ENCODE measurements around the gene UBFD1.
A peak's percentile ranks its signal among the peaks of the same experiment; 100 is the strongest.
"Not testable (repeated sequence)": the region's sequence is repeated elsewhere in the genome, so short reads cannot be mapped to it uniquely, and the experiment has no call there.

Gene UBFD1

GRCh38 chr16:23556881-23557778 lies at the start of gene UBFD1, which contains the start of gene EARS2:
UBFD1 (plus strand) TSS chr16:23557727; CDS start chr16:23557743, 16 bp downstream.
EARS2 (minus strand) TSS chr16:23557350; CDS start chr16:23557343, 7 bp downstream.
- peak; percentile 97 for DNase-seq (ENCODE audit: low spot score)

GRCh38 chr16:23508589-23509440 lies 48.7 kb upstream of the UBFD1 start:
- no peak for DNase-seq (ENCODE audit: low spot score)

GRCh38 chr16:23509441-23509754 lies 48.1 kb upstream of the UBFD1 start:
- no peak for DNase-seq (ENCODE audit: low spot score)

- peak; percentile 25 for DNase-seq (ENCODE audit: low spot score)
Observed at GRCh38 chr16:23509782-23510163, 47.8 kb upstream of the UBFD1 start.

DNA sequence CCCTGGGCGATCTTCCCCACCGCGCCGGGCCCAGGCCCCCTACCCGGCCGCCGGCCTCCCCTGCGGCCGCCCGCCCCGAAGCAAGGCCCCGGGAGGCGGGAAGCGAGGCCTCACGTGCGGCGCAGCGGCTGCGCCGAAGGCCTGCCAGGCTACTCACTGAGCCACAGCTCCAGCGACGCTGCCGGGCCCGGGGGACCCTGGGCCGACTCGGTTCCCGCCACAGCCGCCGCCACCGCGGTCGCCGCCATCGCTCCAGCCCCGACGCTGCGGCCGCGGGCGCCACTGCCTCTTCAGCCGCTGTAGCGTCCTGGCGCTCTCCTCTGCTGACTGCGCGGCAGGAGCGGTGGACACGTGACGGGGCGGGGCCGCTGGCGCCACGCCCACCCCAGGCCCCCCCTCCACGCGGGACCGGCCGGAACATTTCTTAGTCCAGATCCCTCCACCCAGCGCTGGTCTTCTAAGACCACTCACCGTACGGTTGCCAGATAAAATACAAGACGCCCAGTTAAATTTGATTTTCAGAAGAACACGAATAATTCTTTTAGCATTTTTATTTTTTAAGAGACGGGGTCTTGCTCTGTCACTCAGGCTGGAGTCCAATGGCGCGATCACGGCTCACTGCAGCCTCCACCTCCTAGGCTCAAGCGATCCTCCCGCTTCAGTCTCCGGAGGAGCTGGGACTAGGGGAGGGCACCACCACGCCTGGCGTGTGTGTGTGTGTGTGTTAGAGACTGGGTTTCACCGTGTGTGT lies 47.2 kb upstream of the UBFD1 start, which contains the start of gene GGA2:
Gene GGA2 (minus strand): TSS at position 331 of the 751 bp plus-strand sequence. CDS start 83 bp downstream, at position 248.
- DNase-seq (ENCODE audit: low spot score) = peak; percentile 74

DNA sequence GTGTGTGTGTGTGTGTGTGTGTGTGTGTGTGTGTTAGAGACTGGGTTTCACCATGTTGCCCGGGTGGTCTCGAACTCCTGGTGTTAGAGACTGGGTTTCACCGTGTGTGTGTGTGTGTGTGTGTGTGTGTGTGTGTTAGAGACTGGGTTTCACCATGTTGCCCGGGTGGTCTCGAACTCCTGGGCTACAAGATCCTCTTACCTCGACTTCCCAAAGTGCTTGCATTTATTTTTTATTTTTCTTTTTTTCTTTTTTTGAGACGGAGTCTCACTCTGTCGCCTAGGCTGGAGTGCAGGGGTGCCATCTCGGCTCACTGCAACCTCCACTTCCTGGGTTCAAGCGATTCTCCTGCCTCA lies 46.6 kb upstream of the UBFD1 start:
- DNase-seq (ENCODE audit: low spot score) = not testable (repeated sequence)

GRCh38 chr16:23511731-23512130 lies 45.8 kb upstream of the UBFD1 start:
- DNase-seq (ENCODE audit: low spot score) = no peak

DNA sequence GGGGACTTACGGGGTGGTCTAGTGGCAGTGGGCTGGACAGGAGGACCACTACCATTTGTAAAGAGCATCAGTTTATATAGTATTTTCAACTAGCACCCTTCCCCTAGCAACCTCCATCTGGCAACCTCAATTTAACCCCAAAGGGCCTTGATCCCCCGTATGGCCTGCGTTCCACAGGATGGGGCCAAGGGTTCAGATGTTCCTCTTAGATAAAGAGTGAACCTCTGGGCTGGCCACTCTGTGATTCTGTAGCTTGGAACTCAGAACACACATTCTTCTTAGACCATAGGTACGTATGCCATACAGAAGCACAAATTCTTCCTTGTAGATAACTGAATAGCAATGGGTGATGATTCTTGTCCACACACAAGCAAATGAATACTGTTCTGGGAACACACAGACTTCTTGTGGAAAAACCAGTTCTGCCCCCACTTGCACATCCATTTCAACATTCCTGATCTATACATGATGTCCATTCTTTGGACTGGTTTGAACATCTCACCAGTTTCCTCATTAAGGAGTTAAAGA lies 45.3 kb upstream of the UBFD1 start:
- no peak for DNase-seq (ENCODE audit: low spot score)

DNA sequence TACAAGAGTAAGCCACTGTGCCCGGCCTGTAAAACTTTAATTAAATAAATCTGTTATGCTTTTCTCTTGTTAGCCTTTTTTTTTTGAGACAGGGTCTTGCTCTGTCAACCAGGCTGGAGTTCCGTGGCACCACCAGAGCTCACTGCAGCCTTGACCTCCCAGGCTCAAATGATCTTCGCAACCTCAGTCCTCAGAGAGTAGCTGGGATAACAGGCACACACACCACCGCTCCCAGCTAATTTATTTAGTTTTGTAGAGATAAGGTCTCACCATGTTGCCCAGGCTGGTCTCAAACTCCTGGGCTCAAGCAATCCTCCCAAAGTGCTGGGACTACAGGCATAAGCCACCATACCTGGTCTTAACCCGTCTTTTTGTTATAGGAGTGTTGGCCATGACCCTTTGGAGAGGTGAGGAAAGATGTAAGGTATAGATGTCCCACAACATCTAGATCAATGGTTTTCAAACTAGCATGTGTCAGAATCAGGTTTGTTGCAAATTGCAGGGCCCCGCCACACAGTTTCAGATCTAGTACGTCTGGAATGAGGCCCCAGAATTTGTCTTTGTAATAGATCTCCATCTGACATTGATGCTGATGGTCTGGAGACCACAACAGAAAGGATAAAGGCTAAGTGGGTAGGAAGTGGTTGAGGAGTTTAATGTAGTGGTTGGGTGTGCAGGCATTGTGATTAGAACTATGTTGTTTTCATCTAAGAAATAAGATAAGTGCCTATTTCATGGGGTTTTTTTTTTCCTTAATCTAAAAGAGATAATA lies 43.0 kb upstream of the UBFD1 start:
- peak; percentile 40 for DNase-seq (ENCODE audit: low spot score)

- DNase-seq (ENCODE audit: low spot score) = no peak
Observed at GRCh38 chr16:23515881-23516280, 41.6 kb upstream of the UBFD1 start.

- no peak for DNase-seq (ENCODE audit: low spot score)
Observed at GRCh38 chr16:23516366-23517137, 41.0 kb upstream of the UBFD1 start.

DNA sequence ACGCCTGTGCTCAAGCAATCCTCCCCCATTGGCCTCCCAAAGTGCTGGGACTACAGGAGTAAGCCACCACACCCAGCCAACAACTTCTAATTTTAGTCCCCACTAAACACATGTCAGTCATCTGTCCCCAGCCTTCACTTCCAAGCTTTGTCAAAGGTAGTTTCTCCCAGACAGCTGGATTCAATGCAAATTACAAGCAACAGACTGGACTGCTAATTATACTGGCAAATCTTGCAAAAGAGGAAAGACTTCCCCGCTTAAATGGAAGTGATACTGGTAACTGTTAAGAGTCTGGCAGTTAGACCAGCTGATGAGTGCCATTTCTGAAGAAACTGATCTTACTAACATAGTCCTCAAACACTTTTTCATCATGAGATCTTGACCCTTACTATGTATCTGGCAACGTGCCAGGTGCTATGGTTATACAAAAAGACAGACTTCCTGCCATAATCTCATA lies 39.1 kb upstream of the UBFD1 start:
- DNase-seq (ENCODE audit: low spot score) = no peak

GRCh38 chr16:23519282-23519681 lies 38.2 kb upstream of the UBFD1 start:
- no peak for DNase-seq (ENCODE audit: low spot score)

GRCh38 chr16:23520500-23520899 lies 37.0 kb upstream of the UBFD1 start:
- no peak for DNase-seq (ENCODE audit: low spot score)

GRCh38 chr16:23521037-23521743 lies 36.3 kb upstream of the UBFD1 start:
- no peak for DNase-seq (ENCODE audit: low spot score)

GRCh38 chr16:23521965-23522364 lies 35.6 kb upstream of the UBFD1 start:
- no peak for DNase-seq (ENCODE audit: low spot score)

DNA sequence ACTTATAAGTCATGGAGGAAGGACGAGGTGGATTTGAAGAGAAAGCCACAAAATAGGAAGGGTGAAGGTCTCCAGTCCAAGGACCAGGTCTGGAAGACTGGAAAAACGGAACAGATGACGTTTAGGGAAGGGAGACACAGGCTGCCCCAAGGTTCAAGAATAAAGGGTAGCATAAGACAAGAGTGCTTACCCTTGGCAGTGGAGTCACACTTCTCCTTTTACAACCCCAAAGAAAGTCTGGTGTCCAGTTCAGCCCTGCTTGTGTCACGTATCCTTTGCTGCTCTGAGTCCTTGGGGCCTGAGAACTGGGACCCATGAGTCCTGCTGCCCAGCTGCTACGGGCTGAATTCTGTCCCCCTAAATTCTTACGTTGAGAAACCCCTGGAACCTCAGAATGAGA lies 34.2 kb upstream of the UBFD1 start:
- DNase-seq (ENCODE audit: low spot score) = no peak

- no peak for DNase-seq (ENCODE audit: low spot score)
Observed at GRCh38 chr16:23523876-23524385, 33.6 kb upstream of the UBFD1 start.

DNA sequence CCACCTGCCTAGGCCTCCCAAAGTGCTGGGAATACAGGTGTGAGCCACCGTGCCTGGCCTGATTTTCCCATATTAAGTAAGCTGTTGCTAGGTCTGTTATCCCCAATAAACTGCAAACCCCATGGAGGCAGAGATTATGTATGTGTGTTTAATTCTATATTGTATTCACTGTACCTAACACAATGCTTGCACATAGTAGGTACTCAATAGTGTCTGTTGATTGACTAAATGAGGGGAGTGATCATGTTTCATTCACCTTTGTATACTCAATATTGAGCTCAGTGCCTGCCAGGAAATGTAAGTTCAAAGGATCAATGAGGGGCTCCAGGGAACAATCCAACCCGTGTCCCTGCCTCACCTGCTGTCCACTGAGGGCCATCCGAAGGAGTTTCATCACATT lies 32.6 kb upstream of the UBFD1 start:
- no peak for DNase-seq (ENCODE audit: low spot score)

All from CD4-positive, alpha-beta T cell treated with Interleukin-15 for 4 hours (primary cell).